HEK293 (cell line): ENCODE measurements around the gene ARMH3.

Experiments
- CTCF ChIA-PET: fragments of 350-600 bp; formaldehyde crosslinking; extraction: SDS; loops from one replicate; lab custom pipeline; 2021; ENCODE audit warnings: antibody characterized with exemption; lab: Yijun Ruan, JAX
- POLR2A ChIA-PET: fragments of 300-600 bp; formaldehyde crosslinking; extraction: SDS; loops from one replicate; lab custom pipeline; 2020; ENCODE audit warnings: antibody characterized with exemption, inconsistent platforms; lab: Yijun Ruan, JAX
- H3K27ac ChIP-seq: fragments of 200-500 bp; sonication (Bioruptor generic); 2 replicates; pipeline ENCODE4 v1.5.1; 2014; ENCODE audit warnings: low read depth, low read length, control low read depth, inconsistent platforms; ENCODE audit errors: extremely low read depth
- H3K36me3 ChIP-seq, 2 experiments: fragments of 200-500 bp in 1 of 2; sonication (Bioruptor generic) in 1 of 2; 1 replicate in 1 of 2; 2 replicates in 1 of 2; pipeline ENCODE4 v1.5.1; 2014 to 2017; ENCODE audit warnings: inconsistent platforms in 2 of 2, low read length in 2 of 2; ENCODE audit not compliant: control insufficient read depth in 2 of 2, insufficient read depth in 1 of 2
- H3K4me1 ChIP-seq: fragments of 200-500 bp; sonication (Bioruptor generic); 2 replicates; pipeline ENCODE4 v1.5.1; 2014; ENCODE audit warnings: mild to moderate bottlenecking, low read length, inconsistent platforms; ENCODE audit not compliant: control insufficient read depth, insufficient read depth
- H3K4me3 ChIP-seq: 2 replicates; pipeline ENCODE4 v1.5.1; 2011; ENCODE audit warnings: low read depth, mild to moderate bottlenecking, control low read depth, low read length, moderate library complexity
- H3K9me3 ChIP-seq: fragments of 200-500 bp; sonication (Bioruptor generic); 2 replicates; pipeline ENCODE4 v1.5.1; 2014; ENCODE audit warnings: low read depth, low read length, inconsistent platforms; ENCODE audit not compliant: control insufficient read depth, insufficient read depth
- EGR2 ChIP-seq: fragments of 450-650 bp; formaldehyde crosslinking; IDR thresholded peaks from 2 replicates; pipeline ENCODE4 v1.5.1; 2016; ENCODE audit warnings: low read depth, missing biosample characterization, missing genetic modification characterization
- FEZF1 ChIP-seq: fragments of 450-650 bp; formaldehyde crosslinking; IDR thresholded peaks from 2 replicates; pipeline ENCODE4 v1.5.1; 2016; ENCODE audit warnings: missing biosample characterization, missing genetic modification characterization
- GLIS1 ChIP-seq: fragments of 450-650 bp; formaldehyde crosslinking; IDR thresholded peaks from 2 replicates; pipeline ENCODE4 v1.5.1; 2016; ENCODE audit warnings: missing biosample characterization, missing genetic modification characterization
- SETDB1 ChIP-seq: IDR thresholded peaks from one replicate; pipeline ENCODE4 v1.6.1; 2017; ENCODE audit warnings: mild to moderate bottlenecking, low read length, moderate library complexity, mixed read lengths; ENCODE audit not compliant: insufficient read length
- WT1 ChIP-seq: fragments of 450-650 bp; formaldehyde crosslinking; IDR thresholded peaks from 2 replicates; pipeline ENCODE4 v1.5.1; 2016; ENCODE audit warnings: missing biosample characterization, missing genetic modification characterization
- ZFP69B ChIP-seq: fragments of 450-650 bp; formaldehyde crosslinking; IDR thresholded peaks from 2 replicates; pipeline ENCODE4 v1.5.1; 2016; ENCODE audit warnings: missing biosample characterization, missing genetic modification characterization
- ZNF114 ChIP-seq: fragments of 450-650 bp; formaldehyde crosslinking; IDR thresholded peaks from 2 replicates; pipeline ENCODE4 v1.5.0; 2017; ENCODE audit warnings: missing biosample characterization, missing genetic modification characterization
- ZNF132 ChIP-seq: fragments of 450-650 bp; formaldehyde crosslinking; IDR thresholded peaks from 2 replicates; pipeline ENCODE4 v1.5.1; 2017; ENCODE audit warnings: missing biosample characterization, missing genetic modification characterization, borderline replicate concordance
- ZNF133 ChIP-seq: fragments of 450-650 bp; formaldehyde crosslinking; IDR thresholded peaks from 2 replicates; pipeline ENCODE4 v1.5.1; 2016; ENCODE audit warnings: missing biosample characterization, missing genetic modification characterization
- ZNF138 ChIP-seq: fragments of 450-650 bp; formaldehyde crosslinking; IDR thresholded peaks from 2 replicates; pipeline ENCODE4 v1.5.1; 2016; ENCODE audit warnings: missing biosample characterization, missing genetic modification characterization, borderline replicate concordance
- ZNF221 ChIP-seq: fragments of 450-650 bp; formaldehyde crosslinking; IDR thresholded peaks from 2 replicates; pipeline ENCODE4 v1.5.1; 2017; ENCODE audit warnings: missing biosample characterization, missing genetic modification characterization, borderline replicate concordance
- ZNF391 ChIP-seq: fragments of 450-650 bp; formaldehyde crosslinking; IDR thresholded peaks from 2 replicates; pipeline ENCODE4 v1.5.1; 2016; ENCODE audit warnings: low read depth, missing biosample characterization, missing genetic modification characterization, borderline replicate concordance
- ZNF473 ChIP-seq: fragments of 450-650 bp; formaldehyde crosslinking; IDR thresholded peaks from 2 replicates; pipeline ENCODE4 v1.5.1; 2017; ENCODE audit warnings: missing biosample characterization, missing genetic modification characterization
- ZNF530 ChIP-seq: fragments of 450-650 bp; formaldehyde crosslinking; IDR thresholded peaks from 2 replicates; pipeline ENCODE4 v1.5.1; 2016; ENCODE audit warnings: low read depth, missing biosample characterization, missing genetic modification characterization
- ZNF610 ChIP-seq: fragments of 450-650 bp; formaldehyde crosslinking; IDR thresholded peaks from 2 replicates; pipeline ENCODE4 v1.5.1; 2016; ENCODE audit warnings: missing biosample characterization, missing genetic modification characterization, borderline replicate concordance
- TF ChIP-seq, protein P1 (sequence below): fragments of 450-650 bp; formaldehyde crosslinking; IDR thresholded peaks from 2 replicates; pipeline ENCODE4 v1.5.1; 2016; ENCODE audit warnings: missing biosample characterization, missing genetic modification characterization
- TF ChIP-seq, protein P2 (sequence below): fragments of 450-650 bp; formaldehyde crosslinking; IDR thresholded peaks from 2 replicates; pipeline ENCODE4 v1.5.1; 2016; ENCODE audit warnings: missing biosample characterization, missing genetic modification characterization
- TF ChIP-seq, protein P3 (sequence below): fragments of 450-650 bp; formaldehyde crosslinking; IDR thresholded peaks from 2 replicates; pipeline ENCODE4 v1.5.1; 2016; ENCODE audit warnings: missing biosample characterization, missing genetic modification characterization, borderline replicate concordance

Gene ARMH3

DNA sequence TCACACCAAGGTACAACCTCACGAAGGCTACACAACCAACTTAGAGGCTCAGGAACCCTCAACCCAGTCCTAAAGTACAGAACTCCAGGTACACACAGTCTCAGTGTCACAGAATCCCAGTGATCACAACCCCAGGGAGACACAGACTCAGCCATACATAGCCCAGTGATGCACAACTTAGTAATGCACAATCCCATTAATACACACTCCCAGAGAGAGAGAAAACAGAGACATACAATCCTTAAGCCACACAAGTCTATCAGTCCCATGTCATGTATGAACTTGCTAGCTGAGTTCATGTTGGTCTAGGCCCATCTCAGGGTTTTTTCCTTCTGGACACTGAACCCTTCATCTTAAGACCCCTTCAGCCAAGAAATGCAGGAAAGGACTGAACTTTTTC lies 217.0 kb downstream of the ARMH3 start:
- H3K36me3 ChIP-seq, result no peaks in the 10 kb centered on the region
- ChIA-PET POLR2A (interaction anchor here (0.5 to 2.7 kb wide), 6 partner anchors 21 to 233 kb away, joined by 3 to 24 read pairs (median 4); partner anchors contain the start of gene OGA), CTCF (interaction anchor here (0.7 to 8.4 kb wide), 10 partner anchors 22 to 235 kb away, joined by 3 to 178 read pairs (median 16); no protein-coding TSS in a partner anchor)
- H3K4me1 ChIP-seq, result peaks cover 6% of the 10 kb centered on the region
- no peak overlapping the region for H3K4me3 ChIP-seq
- TF ChIP-seq FEZF1 (tag by site-specific recombination) (no peak), ZNF530 (no peak), ZNF473 (tag by site-specific recombination) (no peak), GLIS1 (tag by site-specific recombination) (no peak), EGR2 (tag by site-specific recombination) (no peak)
- no peaks in the 10 kb centered on the region for H3K9me3 ChIP-seq
- H3K27ac ChIP-seq, result no peak overlapping the region

DNA sequence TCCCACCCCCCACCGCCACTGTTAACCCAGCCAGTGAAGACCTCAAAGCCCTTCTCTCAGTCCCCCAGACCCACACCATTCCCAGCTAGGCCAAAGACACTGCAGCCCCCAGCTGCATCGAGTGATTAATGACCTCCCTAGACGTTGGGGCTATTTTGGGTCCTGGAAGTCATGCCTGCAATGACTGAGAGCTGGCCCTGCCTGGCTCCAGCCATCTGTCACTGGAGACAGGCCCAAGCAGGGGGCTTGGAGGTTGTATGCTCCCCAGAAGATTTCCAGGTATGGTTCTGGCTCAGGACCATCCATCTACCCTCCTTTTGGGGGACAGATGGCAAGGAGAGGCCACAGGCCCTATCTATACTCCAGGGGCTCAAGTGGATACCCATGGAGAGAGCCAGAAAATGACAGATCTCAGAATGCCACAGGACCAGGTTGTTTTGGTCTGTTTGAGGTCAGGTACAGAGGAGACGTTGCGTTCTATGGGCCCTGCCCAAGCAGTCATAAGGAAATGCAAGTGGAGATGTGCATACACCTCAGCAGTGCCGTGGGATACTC lies 217.5 kb downstream of the ARMH3 start:
- TF ChIP-seq, protein P1, sequence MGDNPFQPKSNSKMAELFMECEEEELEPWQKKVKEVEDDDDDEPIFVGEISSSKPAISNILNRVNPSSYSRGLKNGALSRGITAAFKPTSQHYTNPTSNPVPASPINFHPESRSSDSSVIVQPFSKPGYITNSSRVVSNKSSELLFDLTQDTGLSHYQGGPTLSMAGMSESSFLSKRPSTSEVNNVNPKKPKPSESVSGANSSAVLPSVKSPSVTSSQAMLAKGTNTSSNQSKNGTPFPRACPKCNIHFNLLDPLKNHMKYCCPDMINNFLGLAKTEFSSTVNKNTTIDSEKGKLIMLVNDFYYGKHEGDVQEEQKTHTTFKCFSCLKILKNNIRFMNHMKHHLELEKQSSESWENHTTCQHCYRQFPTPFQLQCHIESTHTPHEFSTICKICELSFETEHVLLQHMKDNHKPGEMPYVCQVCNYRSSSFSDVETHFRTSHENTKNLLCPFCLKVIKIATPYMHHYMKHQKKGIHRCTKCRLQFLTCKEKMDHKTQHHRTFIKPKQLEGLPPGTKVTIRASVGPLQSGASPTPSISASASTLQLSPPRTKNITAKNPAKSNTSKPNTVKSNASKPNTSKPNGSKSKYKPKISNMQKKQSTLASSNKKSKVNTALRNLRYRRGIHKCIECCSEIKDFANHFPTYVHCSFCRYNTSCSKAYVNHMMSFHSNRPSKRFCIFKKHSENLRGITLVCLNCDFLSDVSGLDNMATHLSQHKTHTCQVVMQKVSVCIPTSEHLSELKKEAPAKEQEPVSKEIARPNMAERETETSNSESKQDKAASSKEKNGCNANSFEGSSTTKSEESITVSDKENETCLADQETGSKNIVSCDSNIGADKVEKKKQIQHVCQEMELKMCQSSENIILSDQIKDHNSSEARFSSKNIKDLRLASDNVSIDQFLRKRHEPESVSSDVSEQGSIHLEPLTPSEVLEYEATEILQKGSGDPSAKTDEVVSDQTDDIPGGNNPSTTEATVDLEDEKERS (tag by site-specific recombination), result no peak
- no peak for TF ChIP-seq WT1
- TF ChIP-seq ZNF221, result no peak
- TF ChIP-seq ZNF133, result no peak
- TF ChIP-seq ZNF610, result no peak
- no peak for TF ChIP-seq ZNF391 (tag by site-specific recombination)
- no peak for TF ChIP-seq SETDB1
- TF ChIP-seq ZFP69B (tag by site-specific recombination), result no peak
- TF ChIP-seq, all 188 proteins: peak for 0
- Histone ChIP-seq H3K9me3 (no peaks in the 10 kb centered on the region), H3K4me3 (no peak overlapping the region), H3K36me3 (no peaks in the 10 kb centered on the region), H3K4me1 (peaks cover 6% of the 10 kb centered on the region), H3K27ac (no peak overlapping the region)
- POLR2A ChIA-PET, result interaction anchor here (0.5 to 2.7 kb wide), 2 partner anchors 20 to 82 kb away, joined by 3 to 8 read pairs; partner anchors contain the start of gene OGA
- CTCF ChIA-PET, result interaction anchor here (2.3 to 8.4 kb wide), 3 partner anchors 51 to 234 kb away, joined by 13 to 178 read pairs (median 59); no protein-coding TSS in a partner anchor

DNA sequence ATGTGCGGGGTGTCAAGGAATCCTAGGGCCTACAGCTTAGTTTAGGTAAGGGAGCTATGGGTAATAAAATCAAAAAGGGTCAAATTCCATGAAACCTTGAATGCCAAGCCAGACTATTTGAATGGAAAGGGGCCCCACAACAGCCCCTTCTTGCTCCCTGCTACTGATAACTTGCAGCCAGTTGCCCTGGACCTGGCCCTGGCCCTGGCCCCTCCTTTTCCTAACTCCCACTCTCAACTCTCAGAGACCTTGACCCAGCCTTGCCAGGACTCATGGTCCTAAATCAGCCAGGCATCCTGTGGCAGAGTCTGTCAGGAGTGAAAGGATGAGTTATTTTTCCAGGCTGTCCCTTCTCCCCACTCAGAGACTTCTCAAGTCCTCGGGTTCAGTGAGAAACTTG lies 218.2 kb downstream of the ARMH3 start:
- Histone ChIP-seq H3K4me1 (peaks cover 6% of the 10 kb centered on the region), H3K36me3 (no peaks in the 10 kb centered on the region), H3K9me3 (no peaks in the 10 kb centered on the region), H3K4me3 (no peak overlapping the region), H3K27ac (no peak overlapping the region)
- CTCF ChIA-PET, result interaction anchor here (0.6 to 8.4 kb wide), 5 partner anchors 19 to 545 kb away, joined by 3 to 178 read pairs (median 5); partner anchors contain the start of gene OGA
- no peak for TF ChIP-seq ZNF138 (tag by site-specific recombination)
- TF ChIP-seq, protein P2, sequence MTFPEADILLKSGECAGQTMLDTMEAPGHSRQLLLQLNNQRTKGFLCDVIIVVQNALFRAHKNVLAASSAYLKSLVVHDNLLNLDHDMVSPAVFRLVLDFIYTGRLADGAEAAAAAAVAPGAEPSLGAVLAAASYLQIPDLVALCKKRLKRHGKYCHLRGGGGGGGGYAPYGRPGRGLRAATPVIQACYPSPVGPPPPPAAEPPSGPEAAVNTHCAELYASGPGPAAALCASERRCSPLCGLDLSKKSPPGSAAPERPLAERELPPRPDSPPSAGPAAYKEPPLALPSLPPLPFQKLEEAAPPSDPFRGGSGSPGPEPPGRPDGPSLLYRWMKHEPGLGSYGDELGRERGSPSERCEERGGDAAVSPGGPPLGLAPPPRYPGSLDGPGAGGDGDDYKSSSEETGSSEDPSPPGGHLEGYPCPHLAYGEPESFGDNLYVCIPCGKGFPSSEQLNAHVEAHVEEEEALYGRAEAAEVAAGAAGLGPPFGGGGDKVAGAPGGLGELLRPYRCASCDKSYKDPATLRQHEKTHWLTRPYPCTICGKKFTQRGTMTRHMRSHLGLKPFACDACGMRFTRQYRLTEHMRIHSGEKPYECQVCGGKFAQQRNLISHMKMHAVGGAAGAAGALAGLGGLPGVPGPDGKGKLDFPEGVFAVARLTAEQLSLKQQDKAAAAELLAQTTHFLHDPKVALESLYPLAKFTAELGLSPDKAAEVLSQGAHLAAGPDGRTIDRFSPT (tag by site-specific recombination), result no peak
- no peak for TF ChIP-seq ZNF114
- TF ChIP-seq ZNF132 (tag by site-specific recombination), result no peak
- TF ChIP-seq, protein P3, sequence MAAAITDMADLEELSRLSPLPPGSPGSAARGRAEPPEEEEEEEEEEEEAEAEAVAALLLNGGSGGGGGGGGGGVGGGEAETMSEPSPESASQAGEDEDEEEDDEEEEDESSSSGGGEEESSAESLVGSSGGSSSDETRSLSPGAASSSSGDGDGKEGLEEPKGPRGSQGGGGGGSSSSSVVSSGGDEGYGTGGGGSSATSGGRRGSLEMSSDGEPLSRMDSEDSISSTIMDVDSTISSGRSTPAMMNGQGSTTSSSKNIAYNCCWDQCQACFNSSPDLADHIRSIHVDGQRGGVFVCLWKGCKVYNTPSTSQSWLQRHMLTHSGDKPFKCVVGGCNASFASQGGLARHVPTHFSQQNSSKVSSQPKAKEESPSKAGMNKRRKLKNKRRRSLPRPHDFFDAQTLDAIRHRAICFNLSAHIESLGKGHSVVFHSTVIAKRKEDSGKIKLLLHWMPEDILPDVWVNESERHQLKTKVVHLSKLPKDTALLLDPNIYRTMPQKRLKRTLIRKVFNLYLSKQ (tag by site-specific recombination), result no peak
- TF ChIP-seq FEZF1 (tag by site-specific recombination), result no peak
- POLR2A ChIA-PET, result interaction anchor here (2.7 kb wide), 1 partner anchor 20 kb away, joined by 8 read pairs; the partner anchor contains the start of gene OGA
